ENCODE data around the gene ATP6V0A1. TPM values are rescaled to one million over a fixed set of nuclear protein-coding genes. Genes with fewer than 3 reads are reported as not detected.
"Not testable (repeated sequence)": the region's sequence is repeated elsewhere in the genome, so short reads cannot be mapped to it uniquely, and the experiment has no call there.

The ATP6V0A1 gene
- total RNA-seq, 2 donors from 2014 or later, result 63.2 to 95.6 TPM

DNA sequence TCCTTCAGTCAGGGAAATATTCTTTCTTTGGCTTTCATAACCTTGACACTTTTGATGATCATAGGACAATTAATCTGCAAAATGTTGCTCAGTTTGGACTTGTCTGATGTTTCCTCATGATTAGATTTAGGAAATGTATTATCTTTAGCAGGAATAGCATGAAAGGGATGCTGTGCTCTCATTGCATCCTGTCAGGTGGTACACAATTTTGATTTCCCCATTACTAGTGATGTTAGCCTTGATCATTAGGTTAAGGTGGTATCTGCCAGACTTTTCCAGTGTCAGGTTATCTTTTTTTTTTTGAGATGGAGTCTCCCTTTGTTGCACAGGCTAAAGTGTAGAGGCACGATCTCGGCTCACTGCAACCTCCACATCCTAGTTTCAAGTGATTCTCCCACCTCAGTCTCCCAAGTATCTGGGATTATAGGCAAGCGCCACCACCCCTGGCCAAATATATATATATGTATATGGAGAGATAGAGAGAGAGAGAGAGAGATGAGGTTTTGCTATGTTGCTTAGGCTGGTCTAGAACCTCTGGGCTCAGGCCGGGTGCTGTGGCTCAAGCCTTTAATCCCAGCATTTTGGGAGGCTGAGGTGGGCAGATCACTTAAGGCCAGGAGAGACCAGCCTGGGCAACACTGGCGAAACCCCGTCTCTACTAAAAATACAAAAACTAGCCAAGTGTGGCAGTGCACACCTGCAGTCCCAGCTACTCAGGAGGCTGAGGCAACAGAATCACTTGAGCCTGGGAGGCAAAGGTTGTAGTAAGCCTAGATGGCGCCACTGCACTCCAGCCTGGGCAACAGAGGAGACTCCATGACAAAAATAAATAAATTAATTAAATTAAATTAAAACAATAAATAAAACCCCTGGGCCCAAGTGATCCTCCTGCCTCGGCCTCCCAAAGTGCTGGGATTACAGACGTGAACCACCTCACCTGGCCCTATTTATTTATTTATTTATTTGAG is 19.8 kb upstream of the ATP6V0A1 start:
- DNase-seq (ENCODE audit: low spot score), result no peak
- no peak overlapping the region for H3K4me3 ChIP-seq
- peaks cover 0 to 3% of the 10 kb centered on the region in 2 donors for H3K4me1 ChIP-seq (ENCODE audit: control insufficient read depth in 1 of 2, low read depth in 2 of 2)
- ATAC-seq (ENCODE audit: insufficient number of reproducible peaks, low FRiP score, low read depth), result no peak
- H3K27ac ChIP-seq, result no peak overlapping the region
- no peaks in the 10 kb centered on the region for H3K36me3 ChIP-seq
- H3K9me3 ChIP-seq, result no peaks in the 10 kb centered on the region
- TF ChIP-seq, protein P1, sequence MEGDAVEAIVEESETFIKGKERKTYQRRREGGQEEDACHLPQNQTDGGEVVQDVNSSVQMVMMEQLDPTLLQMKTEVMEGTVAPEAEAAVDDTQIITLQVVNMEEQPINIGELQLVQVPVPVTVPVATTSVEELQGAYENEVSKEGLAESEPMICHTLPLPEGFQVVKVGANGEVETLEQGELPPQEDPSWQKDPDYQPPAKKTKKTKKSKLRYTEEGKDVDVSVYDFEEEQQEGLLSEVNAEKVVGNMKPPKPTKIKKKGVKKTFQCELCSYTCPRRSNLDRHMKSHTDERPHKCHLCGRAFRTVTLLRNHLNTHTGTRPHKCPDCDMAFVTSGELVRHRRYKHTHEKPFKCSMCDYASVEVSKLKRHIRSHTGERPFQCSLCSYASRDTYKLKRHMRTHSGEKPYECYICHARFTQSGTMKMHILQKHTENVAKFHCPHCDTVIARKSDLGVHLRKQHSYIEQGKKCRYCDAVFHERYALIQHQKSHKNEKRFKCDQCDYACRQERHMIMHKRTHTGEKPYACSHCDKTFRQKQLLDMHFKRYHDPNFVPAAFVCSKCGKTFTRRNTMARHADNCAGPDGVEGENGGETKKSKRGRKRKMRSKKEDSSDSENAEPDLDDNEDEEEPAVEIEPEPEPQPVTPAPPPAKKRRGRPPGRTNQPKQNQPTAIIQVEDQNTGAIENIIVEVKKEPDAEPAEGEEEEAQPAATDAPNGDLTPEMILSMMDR (IDR thresholded peaks at IDR 0.05), result no peak
- no peaks in the 10 kb centered on the region for H3K27me3 ChIP-seq (replicated peaks; ENCODE audit: insufficient read depth)

DNA sequence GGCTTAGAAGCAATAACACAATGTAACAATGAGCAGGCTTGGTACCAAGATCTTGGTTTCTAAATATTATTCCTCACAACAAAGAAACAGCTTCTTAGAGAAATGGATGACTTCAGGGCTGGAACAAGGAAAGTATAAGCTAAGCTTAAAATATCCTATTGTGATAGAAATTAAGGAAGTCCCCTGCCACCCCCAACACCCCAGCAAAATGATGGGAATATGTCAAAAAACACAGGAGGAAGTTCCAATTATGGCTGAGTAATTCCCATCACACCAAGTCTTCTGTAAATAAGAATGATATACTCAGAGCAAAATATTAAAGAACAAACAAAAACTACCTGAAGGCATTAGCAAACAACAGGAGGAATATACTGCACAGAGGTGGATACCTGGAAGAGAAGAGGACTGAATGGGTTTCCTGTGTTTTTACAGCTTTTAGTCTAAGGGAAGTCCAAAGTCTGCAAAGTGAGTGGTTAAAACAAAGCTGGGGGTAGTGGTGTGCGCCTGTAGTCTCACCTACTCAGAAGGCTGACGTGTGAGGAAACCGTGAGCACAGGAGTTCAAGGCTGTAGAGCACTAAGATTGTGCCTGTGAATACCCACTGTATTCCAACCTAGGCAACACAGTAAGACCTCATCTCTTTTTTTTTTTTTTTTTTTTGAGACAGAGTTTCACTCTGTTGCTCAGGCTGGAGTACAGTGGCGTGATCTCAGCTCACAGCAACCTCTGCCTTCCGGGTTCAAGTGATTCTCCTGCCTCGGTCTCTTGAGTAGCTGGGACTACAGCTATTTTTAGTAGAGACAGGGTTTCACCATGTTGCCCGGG is 17.1 kb upstream of the ATP6V0A1 start:
- no peaks in the 10 kb centered on the region for H3K27me3 ChIP-seq (replicated peaks; ENCODE audit: insufficient read depth)
- peaks cover 0 to 3% of the 10 kb centered on the region in 2 donors for H3K4me1 ChIP-seq (ENCODE audit: control insufficient read depth in 1 of 2, low read depth in 2 of 2)
- H3K9me3 ChIP-seq, result no peaks in the 10 kb centered on the region
- DNase-seq (ENCODE audit: low spot score), result no peak
- ATAC-seq (ENCODE audit: insufficient number of reproducible peaks, low FRiP score, low read depth), result no peak
- no peaks in the 10 kb centered on the region for H3K36me3 ChIP-seq
- H3K4me3 ChIP-seq, result no peak overlapping the region
- TF ChIP-seq, protein P1 (IDR thresholded peaks at IDR 0.05), result no peak
- H3K27ac ChIP-seq, result no peak overlapping the region

DNA sequence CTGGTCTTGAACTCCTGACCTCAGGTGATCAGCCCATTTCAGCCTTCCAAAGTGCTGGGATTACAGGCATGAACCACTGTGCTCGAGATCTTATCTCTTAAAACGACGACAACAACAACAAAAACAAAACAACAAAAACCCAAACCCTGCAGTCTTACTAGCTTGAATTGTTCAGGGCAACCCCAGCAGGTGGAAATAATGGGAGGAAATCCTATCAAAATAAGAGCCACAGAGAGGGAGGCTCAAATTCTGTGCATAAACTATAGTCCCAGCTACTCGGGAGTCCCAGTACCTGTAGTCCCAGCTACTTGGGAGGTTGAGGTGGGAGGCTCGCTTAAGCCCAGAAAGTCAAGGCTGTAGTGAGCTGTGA is 16.5 kb upstream of the ATP6V0A1 start:
- no peaks in the 10 kb centered on the region for H3K36me3 ChIP-seq
- H3K4me3 ChIP-seq, result no peak overlapping the region
- no peak overlapping the region for H3K27ac ChIP-seq
- H3K4me1 ChIP-seq (ENCODE audit: control insufficient read depth in 1 of 2, low read depth in 2 of 2), result no peaks in the 10 kb centered on the region
- H3K27me3 ChIP-seq (replicated peaks; ENCODE audit: insufficient read depth), result no peaks in the 10 kb centered on the region
- DNase-seq (ENCODE audit: low spot score) (no peak), ATAC-seq (ENCODE audit: insufficient number of reproducible peaks, low FRiP score, low read depth) (no peak)
- TF ChIP-seq, protein P1 (IDR thresholded peaks at IDR 0.05), result no peak
- H3K9me3 ChIP-seq, result no peaks in the 10 kb centered on the region

DNA sequence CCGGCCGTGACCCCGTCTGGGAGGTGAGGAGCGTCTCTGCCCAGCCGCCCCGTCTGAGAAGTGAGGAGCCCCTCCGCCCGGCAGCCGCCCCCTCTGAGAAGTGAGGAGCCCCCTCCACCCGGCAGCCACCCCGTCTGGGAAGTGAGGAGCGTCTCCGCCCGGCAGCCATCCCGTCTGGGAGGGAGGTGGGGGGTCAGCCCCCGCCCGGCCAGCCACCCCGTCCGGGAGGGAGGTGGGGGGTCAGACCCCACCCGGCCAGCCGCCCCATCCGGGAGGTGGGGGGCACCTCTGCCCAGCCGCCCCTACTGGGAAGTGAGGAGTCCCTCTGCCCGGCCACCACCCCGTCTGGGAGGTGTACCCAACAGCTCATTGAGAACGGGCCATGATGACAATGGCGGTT is 9.5 kb upstream of the ATP6V0A1 start:
- H3K27me3 ChIP-seq (replicated peaks; ENCODE audit: insufficient read depth); H3K36me3 ChIP-seq; H3K9me3 ChIP-seq; DNase-seq (ENCODE audit: low spot score); H3K4me1 ChIP-seq (ENCODE audit: control insufficient read depth in 1 of 2, low read depth in 2 of 2); ATAC-seq (ENCODE audit: insufficient number of reproducible peaks, low FRiP score, low read depth); H3K4me3 ChIP-seq; H3K27ac ChIP-seq: not testable (repeated sequence)

DNA sequence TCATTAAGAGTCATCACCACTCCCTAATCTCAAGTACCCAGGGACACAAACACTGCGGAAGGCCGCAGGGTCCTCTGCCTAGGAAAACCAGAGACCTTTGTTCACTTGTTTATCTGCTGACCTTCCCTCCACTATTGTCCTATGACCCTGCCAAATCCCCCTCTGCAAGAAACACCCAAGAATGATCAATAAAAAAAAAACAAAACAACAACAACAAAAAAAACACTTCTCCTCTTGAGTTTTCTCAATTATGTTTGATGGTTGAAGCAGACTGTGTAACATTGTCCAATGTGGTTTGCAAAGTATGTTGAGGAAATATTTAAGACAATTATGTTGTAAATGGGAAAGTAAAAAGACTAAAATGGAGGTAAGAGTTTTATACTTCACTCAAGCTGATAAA is 8.8 kb upstream of the ATP6V0A1 start:
- not testable (repeated sequence) for H3K27ac ChIP-seq; DNase-seq (ENCODE audit: low spot score); H3K27me3 ChIP-seq (replicated peaks; ENCODE audit: insufficient read depth); ATAC-seq (ENCODE audit: insufficient number of reproducible peaks, low FRiP score, low read depth); H3K4me1 ChIP-seq (ENCODE audit: control insufficient read depth in 1 of 2, low read depth in 2 of 2); H3K4me3 ChIP-seq; H3K36me3 ChIP-seq; H3K9me3 ChIP-seq

DNA sequence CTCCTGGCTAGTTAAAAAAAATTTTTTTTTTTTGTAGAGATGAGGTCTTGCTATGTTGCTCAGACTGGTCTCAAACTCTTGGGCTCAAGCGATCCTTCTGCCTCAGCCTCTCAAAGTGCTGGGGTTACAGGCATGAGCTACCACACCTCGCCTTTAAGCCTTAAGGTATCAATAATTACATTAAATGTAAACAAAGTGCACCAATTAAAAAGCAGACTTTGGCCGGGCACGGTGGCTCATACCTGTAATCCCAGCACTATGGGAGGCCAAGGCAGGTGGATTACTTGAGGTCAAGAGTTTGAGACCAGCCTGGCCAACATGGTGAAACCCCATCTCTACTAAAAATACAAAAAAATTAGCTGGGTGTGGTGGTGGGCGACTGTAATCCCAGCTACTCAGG is 7.4 kb upstream of the ATP6V0A1 start:
- not testable (repeated sequence) for H3K4me1 ChIP-seq (ENCODE audit: control insufficient read depth in 1 of 2, low read depth in 2 of 2); H3K27ac ChIP-seq; H3K27me3 ChIP-seq (replicated peaks; ENCODE audit: insufficient read depth); H3K36me3 ChIP-seq; H3K9me3 ChIP-seq; DNase-seq (ENCODE audit: low spot score); ATAC-seq (ENCODE audit: insufficient number of reproducible peaks, low FRiP score, low read depth); H3K4me3 ChIP-seq

All from thoracic aorta (tissue), 2 donors.